ENCODE results near the gene KIF11.

KIF11 gene

GRCh38 chr10:92696606-92697383, 103.9 kb downstream of the KIF11 start:
- H3K4me3 ChIP-seq (ENCODE audit: insufficient read length, low read depth): no peak overlapping the region
- peaks cover 99% of the 10 kb centered on the region for H3K27me3 ChIP-seq (ENCODE audit: insufficient read depth, insufficient read length)
- H3K4me1 ChIP-seq (ENCODE audit: insufficient read depth, insufficient read length): no peaks in the 10 kb centered on the region
- peak; percentile 61 for TF ChIP-seq SUZ12 (IDR thresholded peaks at IDR 0.05; ENCODE audit: extremely low read depth, insufficient read depth, insufficient read length)
- TF ChIP-seq YY1 (IDR thresholded peaks at IDR 0.05; ENCODE audit: insufficient read depth, insufficient read length): no peak
- no peak for DNase-seq (ENCODE audit: low read depth, low spot score)
- H3K9ac ChIP-seq (ENCODE audit: insufficient read length, low read depth): no peak overlapping the region
- H3K36me3 ChIP-seq (ENCODE audit: insufficient read depth, insufficient read length, low read length): no peaks in the 10 kb centered on the region
- H3K9me3 ChIP-seq (ENCODE audit: insufficient read depth, low read length): no peaks in the 10 kb centered on the region

DNA sequence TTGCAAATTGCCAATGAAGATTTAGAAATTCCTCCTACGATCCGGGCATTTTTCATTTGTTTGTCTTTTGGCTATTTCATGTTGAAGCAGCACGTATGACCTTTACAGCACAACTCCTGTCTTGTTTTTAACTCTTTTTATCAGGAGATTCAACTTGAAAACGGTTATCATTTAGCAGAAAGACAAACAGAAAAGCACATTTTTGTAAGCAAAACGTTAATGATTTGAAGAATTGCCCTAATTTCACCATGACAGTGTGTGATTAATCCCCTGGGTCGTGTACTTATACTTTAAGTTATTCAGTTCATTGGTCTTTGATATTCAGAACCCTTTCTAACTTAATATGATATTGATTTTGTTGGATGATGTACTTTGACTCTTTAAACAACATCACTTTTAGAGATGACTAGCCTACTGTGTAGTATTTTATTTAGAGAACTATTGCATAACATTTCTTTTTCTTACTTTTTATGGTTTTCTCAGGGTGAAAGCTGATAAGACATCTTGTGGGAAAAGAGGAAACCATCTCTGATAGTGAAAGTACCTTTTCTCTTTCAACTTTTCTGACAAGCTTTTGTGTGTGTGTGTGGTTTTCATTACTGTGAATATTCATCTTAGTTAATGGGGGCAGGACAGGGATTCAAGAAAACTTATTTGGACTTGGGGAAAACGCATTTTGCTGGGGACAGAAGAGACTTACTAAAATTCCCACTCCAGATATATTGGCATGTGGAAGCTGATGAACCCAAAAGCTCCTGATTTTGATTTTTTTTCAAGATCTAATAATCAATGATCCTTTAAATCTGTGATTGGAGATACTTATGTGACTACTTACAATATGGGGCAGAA, 105.0 kb downstream of the KIF11 start:
- H3K9ac ChIP-seq (ENCODE audit: insufficient read length, low read depth): no peak overlapping the region
- no peaks in the 10 kb centered on the region for H3K9me3 ChIP-seq (ENCODE audit: insufficient read depth, low read length)
- TF ChIP-seq SUZ12 (IDR thresholded peaks at IDR 0.05; ENCODE audit: extremely low read depth, insufficient read depth, insufficient read length): no peak
- TF ChIP-seq YY1 (IDR thresholded peaks at IDR 0.05; ENCODE audit: insufficient read depth, insufficient read length): no peak
- TF ChIP-seq ZNF274 (IDR thresholded peaks at IDR 0.05; ENCODE audit: low read depth, low read length): no peak
- H3K27me3 ChIP-seq (ENCODE audit: insufficient read depth, insufficient read length): peaks cover 91% of the 10 kb centered on the region
- DNase-seq (ENCODE audit: low read depth, low spot score): no peak
- no peak overlapping the region for H3K4me3 ChIP-seq (ENCODE audit: insufficient read length, low read depth)
- no peaks in the 10 kb centered on the region for H3K36me3 ChIP-seq (ENCODE audit: insufficient read depth, insufficient read length, low read length)
- no peaks in the 10 kb centered on the region for H3K4me1 ChIP-seq (ENCODE audit: insufficient read depth, insufficient read length)

GRCh38 chr10:92699193-92699517, 106.2 kb downstream of the KIF11 start:
- Histone ChIP-seq H3K4me3 (ENCODE audit: insufficient read length, low read depth) (peak overlapping the region; percentile 55), H3K9me3 (ENCODE audit: insufficient read depth, low read length) (no peaks in the 10 kb centered on the region), H3K36me3 (ENCODE audit: insufficient read depth, insufficient read length, low read length) (no peaks in the 10 kb centered on the region), H3K9ac (ENCODE audit: insufficient read length, low read depth) (peak overlapping the region; percentile 64), H3K27me3 (ENCODE audit: insufficient read depth, insufficient read length) (peaks cover 78% of the 10 kb centered on the region), H3K4me1 (ENCODE audit: insufficient read depth, insufficient read length) (no peaks in the 10 kb centered on the region)
- TF ChIP-seq ZNF274 (IDR thresholded peaks at IDR 0.05; ENCODE audit: low read depth, low read length) (no peak), YY1 (IDR thresholded peaks at IDR 0.05; ENCODE audit: insufficient read depth, insufficient read length) (no peak), SUZ12 (IDR thresholded peaks at IDR 0.05; ENCODE audit: extremely low read depth, insufficient read depth, insufficient read length) (no peak)
- no peak for DNase-seq (ENCODE audit: low read depth, low spot score)

- Histone ChIP-seq H3K9me3 (ENCODE audit: insufficient read depth, low read length) (no peaks in the 10 kb centered on the region), H3K36me3 (ENCODE audit: insufficient read depth, insufficient read length, low read length) (no peaks in the 10 kb centered on the region), H3K9ac (ENCODE audit: insufficient read length, low read depth) (peak overlapping the region; percentile 64), H3K27me3 (ENCODE audit: insufficient read depth, insufficient read length) (peaks cover 72% of the 10 kb centered on the region), H3K4me3 (ENCODE audit: insufficient read length, low read depth) (peak overlapping the region; percentile 55), H3K4me1 (ENCODE audit: insufficient read depth, insufficient read length) (no peaks in the 10 kb centered on the region)
- DNase-seq (ENCODE audit: low read depth, low spot score): no peak
- TF ChIP-seq YY1 (IDR thresholded peaks at IDR 0.05; ENCODE audit: insufficient read depth, insufficient read length): no peak
- TF ChIP-seq ZNF274 (IDR thresholded peaks at IDR 0.05; ENCODE audit: low read depth, low read length): no peak
- no peak for TF ChIP-seq SUZ12 (IDR thresholded peaks at IDR 0.05; ENCODE audit: extremely low read depth, insufficient read depth, insufficient read length)
These were observed 106.8 kb downstream of the KIF11 start for GRCh38 chr10:92699518-92700381.

GRCh38 chr10:92702301-92702916, 109.5 kb downstream of the KIF11 start:
- no peak for DNase-seq (ENCODE audit: low read depth, low spot score)
- Histone ChIP-seq H3K4me1 (ENCODE audit: insufficient read depth, insufficient read length) (no peaks in the 10 kb centered on the region), H3K27me3 (ENCODE audit: insufficient read depth, insufficient read length) (peaks cover 46% of the 10 kb centered on the region), H3K9me3 (ENCODE audit: insufficient read depth, low read length) (no peaks in the 10 kb centered on the region), H3K9ac (ENCODE audit: insufficient read length, low read depth) (no peak overlapping the region), H3K36me3 (ENCODE audit: insufficient read depth, insufficient read length, low read length) (no peaks in the 10 kb centered on the region), H3K4me3 (ENCODE audit: insufficient read length, low read depth) (no peak overlapping the region)
- TF ChIP-seq ZNF274 (IDR thresholded peaks at IDR 0.05; ENCODE audit: low read depth, low read length) (no peak), YY1 (IDR thresholded peaks at IDR 0.05; ENCODE audit: insufficient read depth, insufficient read length) (no peak), SUZ12 (IDR thresholded peaks at IDR 0.05; ENCODE audit: extremely low read depth, insufficient read depth, insufficient read length) (no peak)
